Fibroblast of skin of left biceps (primary cell): ENCODE measurements around the gene EDN3.

ENCODE experiments used
- DNase-seq, 2 experiments: peaks; one replicate each; pipeline ENCODE4 v3.0.0-alpha.2; 2013; ENCODE audit warnings: low read depth in 2 of 2

Gene EDN3

GRCh38 chr20:59300333-59301081 is at the start of gene EDN3:
Gene EDN3 (plus strand): TSS chr20:59300611. CDS start chr20:59300813, 202 bp downstream.
- DNase-seq = no peak

GRCh38 chr20:59253325-59253724 is 47.1 kb upstream of the EDN3 start:
- DNase-seq = no peak

- DNase-seq = no peak
Measured at GRCh38 chr20:59253779-59254319, 46.6 kb upstream of the EDN3 start.

GRCh38 chr20:59255256-59255655 is 45.2 kb upstream of the EDN3 start:
- DNase-seq = no peak

GRCh38 chr20:59258221-59258621 is 42.2 kb upstream of the EDN3 start:
- DNase-seq = no peak

GRCh38 chr20:59259946-59260345 is 40.5 kb upstream of the EDN3 start:
- DNase-seq = no peak

GRCh38 chr20:59265298-59265697 is 35.1 kb upstream of the EDN3 start:
- DNase-seq = no peak

GRCh38 chr20:59268870-59269269 is 31.5 kb upstream of the EDN3 start:
- no peak for DNase-seq

- DNase-seq = no peak
Measured at GRCh38 chr20:59269411-59270025, 30.9 kb upstream of the EDN3 start.

GRCh38 chr20:59270380-59270779 is 30.0 kb upstream of the EDN3 start:
- no peak for DNase-seq

GRCh38 chr20:59273739-59274357 is 26.6 kb upstream of the EDN3 start:
- DNase-seq = no peak

GRCh38 chr20:59276938-59277337 is 23.5 kb upstream of the EDN3 start:
- no peak for DNase-seq

- DNase-seq = no peak
Measured at GRCh38 chr20:59284470-59284869, 15.9 kb upstream of the EDN3 start.

- DNase-seq = no peak
Measured at GRCh38 chr20:59289994-59290393, 10.4 kb upstream of the EDN3 start.

- no peak for DNase-seq
Measured at GRCh38 chr20:59291740-59292383, 8.5 kb upstream of the EDN3 start.

- DNase-seq = no peak
Measured at GRCh38 chr20:59295531-59295930, 4.9 kb upstream of the EDN3 start.

GRCh38 chr20:59297686-59298085 is 2.7 kb upstream of the EDN3 start:
- DNase-seq = no peak

GRCh38 chr20:59299945-59300332 is 472 bp upstream of the EDN3 start:
- DNase-seq = no peak

- DNase-seq = no peak
Measured at GRCh38 chr20:59301343-59302007, 1.1 kb downstream of the EDN3 start.

GRCh38 chr20:59305908-59306655 is 5.7 kb downstream of the EDN3 start:
- no peak for DNase-seq

- no peak for DNase-seq
Measured at GRCh38 chr20:59307270-59307669, 6.9 kb downstream of the EDN3 start.
